Activated T-helper 2 cell treated with anti-CD3 and anti-CD28 coated beads, Interferon-gamma antibody, Interleukin-2, Interleukin-4, amounts not matched to agents 10 μg/mL and 5 μg/mL and 100 μg/mL, durations not matched to agents 14 hours and 24 hours and 36 hours (primary cell): ENCODE measurements around the gene MLLT11. TPM values are rescaled to one million over a fixed set of nuclear protein-coding genes. Genes with fewer than 3 reads are reported as not detected.

Experiments used
- DNase-seq: peaks from one replicate; pipeline ENCODE4 v3.0.0; 2021; ENCODE audit warnings: low spot score
- H3K27ac Mint-ChIP-seq: one replicate; pipeline ENCODE4 v1.8.0; 2021; ENCODE audit warnings: mixed read lengths
- H3K27me3 Mint-ChIP-seq: one replicate; pipeline ENCODE4 v1.8.0; 2021; ENCODE audit warnings: low read depth, mixed read lengths
- H3K36me3 Mint-ChIP-seq: one replicate; pipeline ENCODE4 v1.8.0; 2021; ENCODE audit warnings: low read depth, mixed read lengths
- H3K4me1 Mint-ChIP-seq: one replicate; pipeline ENCODE4 v1.8.0; 2021; ENCODE audit warnings: low read depth, mixed read lengths
- H3K4me3 Mint-ChIP-seq: one replicate; pipeline ENCODE4 v1.8.0; 2021; ENCODE audit warnings: low read depth, mild to moderate bottlenecking, moderate library complexity, mixed read lengths
- H3K9me3 Mint-ChIP-seq: one replicate; pipeline ENCODE4 v1.8.0; 2021; ENCODE audit warnings: mixed read lengths
- intact Hi-C: fragments of 100-400 bp; cut with micrococcal nuclease; formaldehyde crosslinking; loops from one replicate; pipeline ENCODE4 v1.15.1; 2023
- total RNA-seq: library from RNA; stranded (reverse); gene quantifications from 2 replicates; pipeline ENCODE4 v1.2.3, GENCODE V29; 2022

MLLT11 gene
- total RNA-seq, 1 donor from 2014 or later: 3.8 TPM

GRCh38 chr1:151106894-151107293 lies 46.7 kb downstream of the MLLT11 start:
- Mint-ChIP-seq H3K9me3 (no peaks in the 10 kb centered on the region), H3K27me3 (no peaks in the 10 kb centered on the region), H3K4me1 (peaks cover 4% of the 10 kb centered on the region), H3K36me3 (peaks cover 10% of the 10 kb centered on the region), H3K4me3 (no peak overlapping the region), H3K27ac (no peak overlapping the region)
- intact Hi-C loops: no loop called here
- no peak for DNase-seq

DNA sequence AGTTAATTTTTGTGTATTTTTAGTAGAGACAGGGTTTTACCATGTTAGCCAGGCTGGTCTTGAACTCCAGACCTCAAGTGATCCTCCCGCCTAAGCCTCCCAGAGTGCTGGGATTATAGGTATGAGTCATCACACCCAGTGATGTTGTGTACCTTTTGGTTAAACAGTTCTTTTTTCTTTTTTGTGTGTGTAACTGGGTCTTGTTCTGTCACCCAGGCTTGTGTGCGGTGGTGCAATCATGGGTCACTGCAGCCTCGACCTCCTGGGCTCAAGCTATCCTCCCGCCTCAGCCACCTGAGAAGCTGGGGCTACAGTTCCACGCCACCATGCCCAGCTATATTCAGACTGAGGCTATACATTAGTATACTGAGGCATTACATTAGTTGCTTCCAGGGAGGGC lies 48.1 kb downstream of the MLLT11 start:
- Mint-ChIP-seq H3K27me3 (no peaks in the 10 kb centered on the region), H3K27ac (no peak overlapping the region), H3K4me3 (no peak overlapping the region), H3K9me3 (no peaks in the 10 kb centered on the region), H3K4me1 (peaks cover 4% of the 10 kb centered on the region), H3K36me3 (peaks cover 10% of the 10 kb centered on the region)
- DNase-seq: no peak
- intact Hi-C loops: no loop called here

GRCh38 chr1:151113877-151114276 lies 53.7 kb downstream of the MLLT11 start:
- H3K4me3 Mint-ChIP-seq: no peak overlapping the region

More at GRCh38 chr1:151113877-151114276, 53.7 kb downstream of the MLLT11 start:
- DNase-seq: no peak
- H3K9me3 Mint-ChIP-seq: no peaks in the 10 kb centered on the region
- no peak overlapping the region for H3K27ac Mint-ChIP-seq
- no peaks in the 10 kb centered on the region for H3K27me3 Mint-ChIP-seq
- H3K4me1 Mint-ChIP-seq: no peaks in the 10 kb centered on the region
- intact Hi-C loops: no loop called here
- peaks cover 6% of the 10 kb centered on the region for H3K36me3 Mint-ChIP-seq

Other genes starting within 250 kb of the MLLT11 start
- 38.5 and 40.4 TPM in 2 replicates for gene ARNT, start 183.8 kb upstream of the MLLT11 start, total RNA-seq
- not detected in 2 replicates for gene CTXND2, start 173.3 kb upstream of the MLLT11 start, total RNA-seq
- gene SETDB1, start 134.0 kb upstream of the MLLT11 start, total RNA-seq: 60.9 and 61.1 TPM in 2 replicates
- gene CERS2, start 85.6 kb upstream of the MLLT11 start, total RNA-seq: 176 and 196 TPM in 2 replicates
- 0.32 TPM in 1 of 2 replicates, not detected in the other for gene ANXA9, start 78.1 kb upstream of the MLLT11 start, total RNA-seq
- gene MINDY1, start 53.5 kb upstream of the MLLT11 start, total RNA-seq: 16.2 and 16.8 TPM in 2 replicates
- gene PRUNE1, start 51.9 kb upstream of the MLLT11 start, total RNA-seq: 15.1 and 15.5 TPM in 2 replicates
- gene BNIPL, start 23.8 kb upstream of the MLLT11 start, total RNA-seq: 1.5 TPM in 2 replicates
- 2.0 and 2.2 TPM in 2 replicates for gene C1orf56, start 12.6 kb upstream of the MLLT11 start, total RNA-seq
- gene CDC42SE1, start 775 bp upstream of the MLLT11 start, total RNA-seq: 176 TPM in 2 replicates
- 14.4 and 15.9 TPM in 2 replicates for gene GABPB2, start 10.4 kb downstream of the MLLT11 start, total RNA-seq
- 1.7 and 2.0 TPM in 2 replicates for gene SEMA6C, start 86.2 kb downstream of the MLLT11 start, total RNA-seq
- 24.3 and 28.7 TPM in 2 replicates for gene TNFAIP8L2, start 96.3 kb downstream of the MLLT11 start, total RNA-seq
- gene LYSMD1, start 105.5 kb downstream of the MLLT11 start, total RNA-seq: 3.6 and 4.9 TPM in 2 replicates
- 82.4 and 89.1 TPM in 2 replicates for gene SCNM1, start 105.7 kb downstream of the MLLT11 start, total RNA-seq
- 1.0 TPM in 1 of 2 replicates, not detected in the other for gene TMOD4, start 115.6 kb downstream of the MLLT11 start, total RNA-seq
- gene VPS72, start 129.8 kb downstream of the MLLT11 start, total RNA-seq: 80.7 and 84.5 TPM in 2 replicates
- gene PIP5K1A, start 138.2 kb downstream of the MLLT11 start, total RNA-seq: 82.2 and 83.9 TPM in 2 replicates
- gene PSMD4, start 194.3 kb downstream of the MLLT11 start, total RNA-seq: 271 and 280 TPM in 2 replicates
- 25.0 and 25.3 TPM in 2 replicates for gene ZNF687, start 221.9 kb downstream of the MLLT11 start, total RNA-seq